Thyroid gland (tissue), 4 donors: ENCODE results near the gene NIPAL1. TPM values are rescaled to one million over a fixed set of nuclear protein-coding genes. Genes with fewer than 3 reads are reported as not detected.
"Not testable (repeated sequence)": the region's sequence is repeated elsewhere in the genome, so short reads cannot be mapped to it uniquely, and the experiment has no call there.

Experiments used
- DNase-seq, 2 donors: peaks; one replicate each; pipeline ENCODE4 v3.0.0-alpha.2; 2019
- H3K27ac ChIP-seq, 3 donors: fragments of 200-600 bp; sonication (generic); 1 replicate in 2 of 3; 2 replicates in 1 of 3; pipeline ENCODE4 v1.5.1; 2016 to 2019; ENCODE audit warnings: mild to moderate bottlenecking in 1 of 3, moderate library complexity in 1 of 3
- H3K27me3 ChIP-seq: fragments of 200-600 bp; sonication (generic); one replicate; pipeline ENCODE4 v1.5.1; 2019
- H3K36me3 ChIP-seq, 2 donors: fragments of 200-600 bp; sonication (generic); one replicate each; pipeline ENCODE4 v1.5.1; 2016 to 2019
- H3K4me1 ChIP-seq, 2 donors: fragments of 200-600 bp; sonication (generic); one replicate each; pipeline ENCODE4 v1.5.1; 2017 to 2019
- H3K4me3 ChIP-seq, 3 donors: fragments of 200-600 bp; sonication (generic); replicated peaks in 1 of 3; 1 replicate in 2 of 3; 2 replicates in 1 of 3; pipeline ENCODE4 v1.5.1; 2016; ENCODE audit warnings: mild to moderate bottlenecking in 1 of 3
- H3K9me3 ChIP-seq: fragments of 200-600 bp; sonication (generic); one replicate; pipeline ENCODE4 v1.5.1; 2017
- CTCF ChIP-seq, 6 experiments: fragments of 200-600 bp in 3 of 6; fragments of 450-650 bp in 3 of 6; sonication (generic) in 3 of 6; IDR thresholded peaks; one replicate each; pipeline ENCODE4 v1.5.1; 2016 to 2019; ENCODE audit warnings: antibody characterized with exemption in 6 of 6, mild to moderate bottlenecking in 2 of 6, inconsistent platforms in 1 of 6, moderate library complexity in 1 of 6
- POLR2A ChIP-seq, 2 donors: fragments of 450-650 bp; IDR thresholded peaks; one replicate each; pipeline ENCODE4 v1.6.1; 2017; ENCODE audit warnings: antibody characterized with exemption in 2 of 2, mild to moderate bottlenecking in 2 of 2, moderate library complexity in 1 of 2
- WGBS, 2 donors: methylation state at CpG; one replicate each; pipeline ENCODE4 v1.1.5; 2017; 5-methylcytosine and 5-hydroxymethylcytosine counted together
- intact Hi-C: fragments of 100-400 bp; cut with DNase I; formaldehyde crosslinking; loops from one replicate; pipeline ENCODE4 v1.15.1; 2023
- total RNA-seq, 4 donors: library from RNA; depleted of rRNA; stranded (reverse); fragments of >200 nt; gene quantifications; one replicate each; pipeline ENCODE4 v1.2.3, GENCODE V29; 2016

The NIPAL1 gene
- total RNA-seq, 4 donors from 2014 or later = 3.5 to 10.1 (median 3.7) TPM

- 88 to 96% methylated on average over 2 of the region's 2 CpGs for WGBS, 2 donors
- Histone ChIP-seq H3K36me3 (no peaks in the 10 kb centered on the region), H3K27me3 (no peaks in the 10 kb centered on the region), H3K4me1 (no peaks in the 10 kb centered on the region), H3K4me3 (no peak overlapping the region), H3K9me3 (no peaks in the 10 kb centered on the region), H3K27ac (no peak overlapping the region)
- intact Hi-C loops = no loop called here
- no peak for DNase-seq
- TF ChIP-seq CTCF (IDR thresholded peaks at IDR 0.05) (no peak), POLR2A (IDR thresholded peaks at IDR 0.05) (no peak)
These were observed 10.8 kb upstream of the NIPAL1 start for GRCh38 chr4:48005781-48006180.

GRCh38 chr4:48008021-48008596, 8.5 kb upstream of the NIPAL1 start:
- Histone ChIP-seq H3K27me3 (no peaks in the 10 kb centered on the region), H3K27ac (no peak overlapping the region), H3K4me1 (no peaks in the 10 kb centered on the region), H3K4me3 (no peak overlapping the region), H3K9me3 (no peaks in the 10 kb centered on the region), H3K36me3 (no peaks in the 10 kb centered on the region)
- intact Hi-C loops = no loop called here
- TF ChIP-seq CTCF (IDR thresholded peaks at IDR 0.05) (no peak), POLR2A (IDR thresholded peaks at IDR 0.05) (no peak)
- no peak for DNase-seq

GRCh38 chr4:48010906-48011305, 5.7 kb upstream of the NIPAL1 start:
- H3K36me3 ChIP-seq, intact Hi-C loops: not testable (repeated sequence)
- 76 to 91% methylated on average over 6 of the region's 6 CpGs for WGBS, 2 donors

GRCh38 chr4:48011722-48012121, 4.8 kb upstream of the NIPAL1 start:
- 89 to 90% methylated on average over 4 of the region's 4 CpGs for WGBS, 2 donors
- no peak for DNase-seq
- H3K4me3 ChIP-seq = no peak overlapping the region
- no peak overlapping the region for H3K27ac ChIP-seq
- no peaks in the 10 kb centered on the region for H3K36me3 ChIP-seq
- no peaks in the 10 kb centered on the region for H3K27me3 ChIP-seq
- peaks cover 0 to 3% of the 10 kb centered on the region in 2 donors for H3K4me1 ChIP-seq
- intact Hi-C loops = no loop called here
- TF ChIP-seq POLR2A (IDR thresholded peaks at IDR 0.05) = no peak
- no peak for TF ChIP-seq CTCF (IDR thresholded peaks at IDR 0.05)
- H3K9me3 ChIP-seq = no peaks in the 10 kb centered on the region

More at GRCh38 chr4:48010906-48011305, 5.7 kb upstream of the NIPAL1 start:
- not testable (repeated sequence) for H3K4me1 ChIP-seq, H3K4me3 ChIP-seq, H3K9me3 ChIP-seq, H3K27me3 ChIP-seq, DNase-seq, H3K27ac ChIP-seq

- no peak for DNase-seq
- peaks cover 0 to 7% of the 10 kb centered on the region in 2 donors for H3K4me1 ChIP-seq
- TF ChIP-seq POLR2A (IDR thresholded peaks at IDR 0.05) = no peak
- no peak for TF ChIP-seq CTCF (IDR thresholded peaks at IDR 0.05)
- no peak overlapping the region for H3K4me3 ChIP-seq
- no peaks in the 10 kb centered on the region for H3K27me3 ChIP-seq
- H3K27ac ChIP-seq = no peak overlapping the region
- WGBS, 2 donors = 33 to 43% methylated on average over 3 of the region's 3 CpGs
- H3K9me3 ChIP-seq = no peaks in the 10 kb centered on the region
- intact Hi-C loops = no loop called here
- H3K36me3 ChIP-seq = no peaks in the 10 kb centered on the region
These were observed 3.7 kb upstream of the NIPAL1 start for GRCh38 chr4:48012824-48013223.

- TF ChIP-seq CTCF (IDR thresholded peaks at IDR 0.05) = no peak
- no peaks in the 10 kb centered on the region for H3K36me3 ChIP-seq
- no peaks in the 10 kb centered on the region for H3K27me3 ChIP-seq
- DNase-seq = no peak
- H3K4me1 ChIP-seq = peaks cover 0 to 9% of the 10 kb centered on the region in 2 donors
- peak overlapping the region in 1 of 3 donors; percentile 73 for H3K27ac ChIP-seq
- H3K4me3 ChIP-seq = no peak overlapping the region
- intact Hi-C loops = no loop called here
- H3K9me3 ChIP-seq = no peaks in the 10 kb centered on the region
- 96 to 97% methylated on average over 4 of the region's 4 CpGs for WGBS, 2 donors
These were observed 1.4 kb upstream of the NIPAL1 start for GRCh38 chr4:48015216-48015615.
